Chondrocyte (in vitro differentiated cells): ENCODE results near the gene MTA3. TPM values are rescaled to one million over a fixed set of nuclear protein-coding genes. Genes with fewer than 3 reads are reported as not detected.

Experiments used
- DNase-seq: peaks from one replicate; pipeline ENCODE4 v3.0.0; 2021; ENCODE audit warnings: mixed read lengths, low spot score
- H3K27ac Mint-ChIP-seq: one replicate; pipeline ENCODE4 v1.8.0; 2021; ENCODE audit warnings: mild to moderate bottlenecking, moderate library complexity, mixed read lengths; ENCODE audit not compliant: unreplicated experiment
- H3K27me3 Mint-ChIP-seq: 2 replicates; pipeline ENCODE4 v1.8.0; 2021; ENCODE audit warnings: low read depth, mixed read lengths
- H3K36me3 Mint-ChIP-seq: 2 replicates; pipeline ENCODE4 v1.8.0; 2021; ENCODE audit warnings: low read depth, mixed read lengths
- H3K4me1 Mint-ChIP-seq: 2 replicates; pipeline ENCODE4 v1.8.0; 2021; ENCODE audit warnings: low read depth, mild to moderate bottlenecking, mixed read lengths
- H3K4me3 Mint-ChIP-seq: one replicate; pipeline ENCODE4 v1.8.0; 2021; ENCODE audit warnings: mild to moderate bottlenecking, moderate library complexity, mixed read lengths; ENCODE audit not compliant: unreplicated experiment
- H3K9me3 Mint-ChIP-seq: 2 replicates; pipeline ENCODE4 v1.8.0; 2021; ENCODE audit warnings: low read depth, mixed read lengths
- CTCF ChIP-seq: fragments of 200-600 bp; sonication (generic); IDR thresholded peaks from 2 replicates; pipeline ENCODE4 v1.5.0; 2021; ENCODE audit warnings: antibody characterized with exemption, mild to moderate bottlenecking, moderate library complexity
- total RNA-seq: library from RNA; stranded (reverse); gene quantifications from 3 replicates; pipeline ENCODE4 v1.2.1, GENCODE V29; 2021

The MTA3 gene
- total RNA-seq, 1 donor from 2014 or later: 39.3 TPM

- Mint-ChIP-seq H3K4me3 (peak overlapping the region; percentile 70), H3K27ac (peak overlapping the region; percentile 89), H3K36me3 (no peaks in the 10 kb centered on the region), H3K27me3 (no peaks in the 10 kb centered on the region), H3K4me1 (peaks cover 53% of the 10 kb centered on the region), H3K9me3 (no peaks in the 10 kb centered on the region)
- no peak for DNase-seq
- TF ChIP-seq CTCF: no peak
Observed at GRCh38 chr2:42792087-42792582, 223.7 kb downstream of the MTA3 start.

- Mint-ChIP-seq H3K9me3 (no peaks in the 10 kb centered on the region), H3K4me1 (peaks cover 53% of the 10 kb centered on the region), H3K36me3 (no peaks in the 10 kb centered on the region), H3K27ac (peak within 1 kb of the TSS; percentile 97), H3K4me3 (peak within 1 kb of the TSS; percentile 70), H3K27me3 (no peaks in the 10 kb centered on the region)
- no peak for DNase-seq
- peak; percentile 59 for TF ChIP-seq CTCF
Observed at GRCh38 chr2:42792583-42793333, 224.3 kb downstream of the MTA3 start, which contains the start of gene HAAO. Gene HAAO, minus strand, starts transcription at chr2:42792583. Its CDS starts 47 bp downstream, at chr2:42792536.

- H3K4me1 Mint-ChIP-seq: peaks cover 53% of the 10 kb centered on the region
- no peak for DNase-seq
Observed at GRCh38 chr2:42793334-42794270, 225.2 kb downstream of the MTA3 start.

GRCh38 chr2:42794271-42795046 lies 226.0 kb downstream of the MTA3 start:
- DNase-seq: no peak
- Mint-ChIP-seq H3K4me3 (no peak overlapping the region), H3K4me1 (peaks cover 53% of the 10 kb centered on the region), H3K9me3 (no peaks in the 10 kb centered on the region), H3K36me3 (no peaks in the 10 kb centered on the region), H3K27me3 (no peaks in the 10 kb centered on the region), H3K27ac (peak overlapping the region; percentile 97)
- TF ChIP-seq CTCF: peak; percentile 47

More at GRCh38 chr2:42793334-42794270, 225.2 kb downstream of the MTA3 start:
- Mint-ChIP-seq H3K27ac (peak overlapping the region; percentile 97), H3K9me3 (no peaks in the 10 kb centered on the region), H3K36me3 (no peaks in the 10 kb centered on the region), H3K4me3 (peak overlapping the region; percentile 70), H3K27me3 (no peaks in the 10 kb centered on the region)
- TF ChIP-seq CTCF: no peak
